OCI-LY7 (cell line): ENCODE measurements around the gene TBCB.

Experiments
- EZH2phosphoT487 ChIP-seq: fragments of 200-600 bp; sonication (generic); IDR thresholded peaks from 2 replicates; pipeline ENCODE4 v1.6.1; 2018; ENCODE audit warnings: low read depth, borderline replicate concordance, mild to moderate bottlenecking, mixed run types, antibody characterized with exemption, low read length, moderate library complexity, mixed read lengths
- TF ChIP-seq, protein P1 (sequence below): fragments of 200-600 bp; sonication (generic); conservative IDR thresholded peaks from 2 replicates; pipeline ENCODE4 v1.5.1; 2014; ENCODE audit warnings: mild to moderate bottlenecking, antibody characterized with exemption, low read length, moderate library complexity, mixed read lengths

- TF ChIP-seq, protein P1, sequence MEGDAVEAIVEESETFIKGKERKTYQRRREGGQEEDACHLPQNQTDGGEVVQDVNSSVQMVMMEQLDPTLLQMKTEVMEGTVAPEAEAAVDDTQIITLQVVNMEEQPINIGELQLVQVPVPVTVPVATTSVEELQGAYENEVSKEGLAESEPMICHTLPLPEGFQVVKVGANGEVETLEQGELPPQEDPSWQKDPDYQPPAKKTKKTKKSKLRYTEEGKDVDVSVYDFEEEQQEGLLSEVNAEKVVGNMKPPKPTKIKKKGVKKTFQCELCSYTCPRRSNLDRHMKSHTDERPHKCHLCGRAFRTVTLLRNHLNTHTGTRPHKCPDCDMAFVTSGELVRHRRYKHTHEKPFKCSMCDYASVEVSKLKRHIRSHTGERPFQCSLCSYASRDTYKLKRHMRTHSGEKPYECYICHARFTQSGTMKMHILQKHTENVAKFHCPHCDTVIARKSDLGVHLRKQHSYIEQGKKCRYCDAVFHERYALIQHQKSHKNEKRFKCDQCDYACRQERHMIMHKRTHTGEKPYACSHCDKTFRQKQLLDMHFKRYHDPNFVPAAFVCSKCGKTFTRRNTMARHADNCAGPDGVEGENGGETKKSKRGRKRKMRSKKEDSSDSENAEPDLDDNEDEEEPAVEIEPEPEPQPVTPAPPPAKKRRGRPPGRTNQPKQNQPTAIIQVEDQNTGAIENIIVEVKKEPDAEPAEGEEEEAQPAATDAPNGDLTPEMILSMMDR, result no peak
- TF ChIP-seq EZH2phosphoT487, result no peak
Observed at GRCh38 chr19:36103842-36104552, 11.3 kb upstream of the TBCB start.
